SK-N-SH (cell line): ENCODE measurements around the gene SYNPO2.

Source experiments
- CTCF ChIP-seq: fragments of 200-600 bp; sonication (generic); IDR thresholded peaks from 2 replicates; pipeline ENCODE4 v1.6.1; 2017; ENCODE audit warnings: antibody characterized with exemption, mild to moderate bottlenecking, moderate library complexity
- ELF1 ChIP-seq: IDR thresholded peaks from 2 replicates; pipeline ENCODE4 v1.4.0; 2012
- EP300 ChIP-seq, 2 experiments: IDR thresholded peaks; 2 replicates each; pipeline versions ENCODE4 v1.4.0 to v1.6.1; 2012; ENCODE audit warnings: borderline replicate concordance in 1 of 2, low read depth in 1 of 2, low read length in 1 of 2
- EZH2phosphoT487 ChIP-seq: fragments of 200-600 bp; sonication (generic); IDR thresholded peaks from 2 replicates; pipeline ENCODE4 v1.6.1; 2017; ENCODE audit warnings: low read depth, mixed run types, mild to moderate bottlenecking, antibody characterized with exemption, moderate library complexity, borderline replicate concordance
- FOXJ3 ChIP-seq: sonication (generic); formaldehyde crosslinking; IDR thresholded peaks from 2 replicates; pipeline ENCODE4 v1.5.1; 2020; ENCODE audit warnings: mild to moderate bottlenecking, missing genetic modification reagents
- FOXM1 ChIP-seq: IDR thresholded peaks from 2 replicates; pipeline ENCODE4 v1.4.0; 2012; ENCODE audit warnings: low read depth, mild to moderate bottlenecking
- MXI1 ChIP-seq: IDR thresholded peaks from 2 replicates; pipeline ENCODE4 v1.6.1; 2012; ENCODE audit warnings: mild to moderate bottlenecking, low read depth, low read length, improper control_type of control experiment
- NFIC ChIP-seq: IDR thresholded peaks from 2 replicates; pipeline ENCODE4 v1.4.0; 2012; ENCODE audit warnings: borderline replicate concordance
- SIN3A ChIP-seq: IDR thresholded peaks from 2 replicates; pipeline ENCODE4 v1.6.1; 2012; ENCODE audit warnings: low read depth, mild to moderate bottlenecking, low read length, moderate library complexity, borderline replicate concordance
- SMC3 ChIP-seq: IDR thresholded peaks from 2 replicates; pipeline ENCODE4 v1.6.1; 2012; ENCODE audit warnings: low read depth, low read length, improper control_type of control experiment
- USF1 ChIP-seq: IDR thresholded peaks from 2 replicates; pipeline ENCODE4 v1.4.0; 2012; ENCODE audit warnings: low read depth, borderline replicate concordance
- ZBTB33 ChIP-seq: IDR thresholded peaks from 2 replicates; pipeline ENCODE4 v1.4.0; 2012; ENCODE audit warnings: low read depth, borderline replicate concordance

DNA sequence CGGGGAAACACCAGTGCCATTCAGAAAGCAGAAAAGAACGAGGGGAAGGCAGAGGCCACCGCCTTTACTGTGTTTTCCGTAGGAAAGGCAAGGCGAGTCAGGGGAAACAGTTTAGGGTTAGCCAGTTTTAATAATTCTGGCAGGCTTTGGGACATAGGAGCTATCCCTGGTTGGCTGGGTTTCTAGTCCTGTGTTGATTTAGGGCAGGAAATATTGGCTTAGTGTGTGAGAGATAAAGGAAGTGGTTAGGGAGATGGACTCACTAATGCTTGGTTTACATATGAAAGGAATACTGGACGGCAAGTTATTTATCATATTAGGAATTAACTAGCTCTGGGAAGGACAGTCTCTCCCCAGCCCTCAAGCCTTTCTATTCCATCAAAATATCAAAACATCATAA, 53.1 kb downstream of the SYNPO2 start:
- TF ChIP-seq CTCF: no peak
- no peak for TF ChIP-seq USF1
- no peak for TF ChIP-seq SMC3
- TF ChIP-seq FOXM1: no peak
- TF ChIP-seq FOXJ3 (CRISPR knock-in tag): no peak
- TF ChIP-seq EP300 (IDR thresholded peaks at IDR 0.05; ENCODE audit: borderline replicate concordance in 1 of 2, low read depth in 1 of 2, low read length in 1 of 2): no peak
- no peak for TF ChIP-seq MXI1
- TF ChIP-seq SIN3A: no peak
- TF ChIP-seq NFIC: no peak
- TF ChIP-seq EZH2phosphoT487: no peak
- no peak for TF ChIP-seq ELF1
- TF ChIP-seq ZBTB33: no peak
